Metanephros (tissue), 2 donors: ENCODE data around the gene ROBO2. TPM values are rescaled to one million over a fixed set of nuclear protein-coding genes. Genes with fewer than 3 reads are reported as not detected.

ENCODE experiments used
- small RNA-seq: library from RNA; depleted of rRNA; stranded (forward); fragments of <200 nt; gene quantifications from one replicate; pipeline ENCODE3, GENCODE V24; 2014; ENCODE audit warnings: low replicate concordance
- total RNA-seq: library from RNA; depleted of rRNA; stranded (reverse); fragments of >200 nt; gene quantifications from one replicate; pipeline ENCODE4 v1.2.3, GENCODE V29; 2014

The ROBO2 gene, protein sequence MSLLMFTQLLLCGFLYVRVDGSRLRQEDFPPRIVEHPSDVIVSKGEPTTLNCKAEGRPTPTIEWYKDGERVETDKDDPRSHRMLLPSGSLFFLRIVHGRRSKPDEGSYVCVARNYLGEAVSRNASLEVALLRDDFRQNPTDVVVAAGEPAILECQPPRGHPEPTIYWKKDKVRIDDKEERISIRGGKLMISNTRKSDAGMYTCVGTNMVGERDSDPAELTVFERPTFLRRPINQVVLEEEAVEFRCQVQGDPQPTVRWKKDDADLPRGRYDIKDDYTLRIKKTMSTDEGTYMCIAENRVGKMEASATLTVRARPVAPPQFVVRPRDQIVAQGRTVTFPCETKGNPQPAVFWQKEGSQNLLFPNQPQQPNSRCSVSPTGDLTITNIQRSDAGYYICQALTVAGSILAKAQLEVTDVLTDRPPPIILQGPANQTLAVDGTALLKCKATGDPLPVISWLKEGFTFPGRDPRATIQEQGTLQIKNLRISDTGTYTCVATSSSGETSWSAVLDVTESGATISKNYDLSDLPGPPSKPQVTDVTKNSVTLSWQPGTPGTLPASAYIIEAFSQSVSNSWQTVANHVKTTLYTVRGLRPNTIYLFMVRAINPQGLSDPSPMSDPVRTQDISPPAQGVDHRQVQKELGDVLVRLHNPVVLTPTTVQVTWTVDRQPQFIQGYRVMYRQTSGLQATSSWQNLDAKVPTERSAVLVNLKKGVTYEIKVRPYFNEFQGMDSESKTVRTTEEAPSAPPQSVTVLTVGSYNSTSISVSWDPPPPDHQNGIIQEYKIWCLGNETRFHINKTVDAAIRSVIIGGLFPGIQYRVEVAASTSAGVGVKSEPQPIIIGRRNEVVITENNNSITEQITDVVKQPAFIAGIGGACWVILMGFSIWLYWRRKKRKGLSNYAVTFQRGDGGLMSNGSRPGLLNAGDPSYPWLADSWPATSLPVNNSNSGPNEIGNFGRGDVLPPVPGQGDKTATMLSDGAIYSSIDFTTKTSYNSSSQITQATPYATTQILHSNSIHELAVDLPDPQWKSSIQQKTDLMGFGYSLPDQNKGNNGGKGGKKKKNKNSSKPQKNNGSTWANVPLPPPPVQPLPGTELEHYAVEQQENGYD (N-terminal part only)
- total RNA-seq: 61.7 TPM

GRCh38 chr3:77039606-77040171, at the start of gene ROBO2:
ROBO2 (plus strand) TSS chr3:77040099; CDS start chr3:77040786, 687 bp downstream.

Small RNA genes lying within 50 kb of the gene (small RNA-seq; reads per million reads assigned to genes)
- not detected for gene RNU6-386P
